ENCODE measurements around the gene SPTBN1. TPM values are rescaled to one million over a fixed set of nuclear protein-coding genes. Genes with fewer than 3 reads are reported as not detected.

The SPTBN1 gene
- total and polyA plus RNA-seq, 2 donors (not counting 3 experiments of a cell fraction or from before 2014, with no cell fraction given), result 63.3 to 320 TPM

DNA sequence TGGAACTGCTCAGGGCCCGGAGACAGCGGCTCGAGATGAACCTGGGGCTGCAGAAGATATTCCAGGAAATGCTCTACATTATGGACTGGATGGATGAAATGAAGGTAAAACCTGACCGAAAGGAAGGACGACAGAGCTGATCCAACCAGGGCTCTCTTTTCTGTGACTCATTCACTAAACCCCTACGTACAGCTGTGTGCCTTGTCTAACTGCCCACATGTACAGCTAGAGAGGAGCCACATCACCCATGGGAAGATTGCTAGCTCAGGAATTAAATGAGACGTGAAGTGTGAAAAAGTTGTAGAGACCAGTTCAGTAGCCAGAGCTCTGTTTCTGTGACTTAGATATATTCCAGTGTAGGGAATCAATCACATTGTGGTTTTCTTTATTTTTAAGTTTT is 170.0 kb downstream of the SPTBN1 start:
- Histone ChIP-seq H2AFZ (ENCODE audit: low read depth, low read length) (no peak overlapping the region), H3K9me1 (replicated peaks; ENCODE audit: control insufficient read depth, extremely low read depth, insufficient read depth, low read length) (no peaks in the 10 kb centered on the region), H3K4me1 (ENCODE audit: control insufficient read depth, extremely low read depth, insufficient read depth, low read length) (no peaks in the 10 kb centered on the region), H3K9me3 (replicated peaks; ENCODE audit: control insufficient read depth, insufficient read depth, low read length) (no peaks in the 10 kb centered on the region), H3K79me2 (ENCODE audit: control insufficient read depth, insufficient read depth, low read length) (peaks cover 3% of the 10 kb centered on the region), H4K20me1 (replicated peaks; ENCODE audit: control insufficient read depth, extremely low read depth, insufficient read depth, low read length) (no peaks in the 10 kb centered on the region), H3K4me2 (ENCODE audit: insufficient read depth, low read length) (no peak overlapping the region), H3K27ac (ENCODE audit: insufficient read depth, low read depth, low read length) (no peak overlapping the region), H3K4me3 (replicated peaks in 1 of 3; ENCODE audit: insufficient read depth in 1 of 3, low read depth in 1 of 3, low read length in 3 of 3) (no peak overlapping the region), H3K9ac (replicated peaks; ENCODE audit: extremely low read depth, insufficient read depth, low read length) (no peak overlapping the region), H3K36me3 (ENCODE audit: control insufficient read depth in 2 of 2, extremely low read depth in 1 of 2, insufficient read depth in 2 of 2, low read length in 2 of 2) (peaks cover 53 to 78% of the 10 kb centered on the region in 2 experiments), H3K27me3 (ENCODE audit: control insufficient read depth in 2 of 2, insufficient read depth in 2 of 2, low read length in 2 of 2) (no peaks in the 10 kb centered on the region)
- DNase-seq (ENCODE audit: low read depth, low spot score) (no peak), FAIRE-seq (no peak)
- ChIA-PET CTCF (interaction anchor here (0.7 to 2.4 kb wide), 5 partner anchors 8 to 519 kb away, joined by 3 to 10 read pairs (median 9); no protein-coding TSS in a partner anchor), POLR2A (no interaction called here)
- dilution Hi-C loops (cut with MboI; ENCODE audit: extremely low pct_ligation_motif_present, low sequenced_read_pairs) (no loop called here), intact Hi-C loops (cut with micrococcal nuclease) (no loop called here)
- TF ChIP-seq, protein P1, sequence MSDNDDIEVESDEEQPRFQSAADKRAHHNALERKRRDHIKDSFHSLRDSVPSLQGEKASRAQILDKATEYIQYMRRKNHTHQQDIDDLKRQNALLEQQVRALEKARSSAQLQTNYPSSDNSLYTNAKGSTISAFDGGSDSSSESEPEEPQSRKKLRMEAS (IDR thresholded peaks at IDR 0.05; ENCODE audit: insufficient read depth, insufficient read length), result no peak
- TF ChIP-seq JUN (IDR thresholded peaks at IDR 0.05; ENCODE audit: borderline replicate concordance, insufficient read depth, insufficient read length, low read depth) (no peak), GATA2 (IDR thresholded peaks at IDR 0.05; ENCODE audit: insufficient read depth, insufficient read length, low read depth, low read length) (no peak), POLR2AphosphoS5 (IDR thresholded peaks at IDR 0.05; ENCODE audit: insufficient read depth, low read depth, low read length) (no peak), FOS (IDR thresholded peaks at IDR 0.05; ENCODE audit: borderline replicate concordance, insufficient read depth, low read length) (no peak), EZH2 (IDR thresholded peaks at IDR 0.05; ENCODE audit: borderline replicate concordance, low read depth, low read length, severe bottlenecking) (no peak)
- no TSS peak for BruUV-seq (replicated peaks)

DNA sequence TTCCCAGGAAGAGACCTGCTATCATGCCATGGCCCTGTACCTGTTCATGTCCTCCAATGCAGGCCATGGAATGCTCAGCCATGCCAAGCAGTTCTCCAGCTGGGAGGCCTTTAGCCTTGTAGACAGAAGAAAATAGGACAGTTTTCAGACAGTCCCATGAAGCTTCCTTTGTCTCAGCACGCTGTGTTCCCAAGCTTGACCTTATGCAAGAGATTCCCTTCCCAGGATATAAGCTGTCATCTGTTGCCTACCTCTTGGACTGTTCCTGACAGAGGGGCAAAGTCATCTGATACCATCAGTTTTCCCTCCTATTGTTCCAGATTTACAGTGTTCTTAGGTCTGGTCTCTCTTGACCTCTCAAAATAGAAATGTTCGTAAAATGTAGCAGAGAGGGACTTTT is 170.8 kb downstream of the SPTBN1 start:
- H4K20me1 ChIP-seq (replicated peaks; ENCODE audit: control insufficient read depth, extremely low read depth, insufficient read depth, low read length), result no peaks in the 10 kb centered on the region
- no peak overlapping the region for H3K4me2 ChIP-seq (ENCODE audit: insufficient read depth, low read length)
- dilution Hi-C loops (cut with MboI; ENCODE audit: extremely low pct_ligation_motif_present, low sequenced_read_pairs), result no loop called here
- no peaks in the 10 kb centered on the region for H3K4me1 ChIP-seq (ENCODE audit: control insufficient read depth, extremely low read depth, insufficient read depth, low read length)
- TF ChIP-seq MYC (IDR thresholded peaks at IDR 0.05; ENCODE audit: low read depth, low read length) (no peak), JUN (IDR thresholded peaks at IDR 0.05; ENCODE audit: borderline replicate concordance, insufficient read depth, insufficient read length, low read depth) (no peak), FOS (IDR thresholded peaks at IDR 0.05; ENCODE audit: borderline replicate concordance, insufficient read depth, low read length) (no peak), EZH2 (IDR thresholded peaks at IDR 0.05; ENCODE audit: borderline replicate concordance, low read depth, low read length, severe bottlenecking) (no peak), POLR2A (IDR thresholded peaks at IDR 0.05; ENCODE audit: low read depth, low read length) (no peak), POLR2AphosphoS5 (IDR thresholded peaks at IDR 0.05; ENCODE audit: insufficient read depth, low read depth, low read length) (no peak), GATA2 (IDR thresholded peaks at IDR 0.05; ENCODE audit: insufficient read depth, insufficient read length, low read depth, low read length) (no peak)
- TF ChIP-seq, protein P1 (IDR thresholded peaks at IDR 0.05; ENCODE audit: insufficient read depth, insufficient read length), result no peak
- TF ChIP-seq, protein P2, sequence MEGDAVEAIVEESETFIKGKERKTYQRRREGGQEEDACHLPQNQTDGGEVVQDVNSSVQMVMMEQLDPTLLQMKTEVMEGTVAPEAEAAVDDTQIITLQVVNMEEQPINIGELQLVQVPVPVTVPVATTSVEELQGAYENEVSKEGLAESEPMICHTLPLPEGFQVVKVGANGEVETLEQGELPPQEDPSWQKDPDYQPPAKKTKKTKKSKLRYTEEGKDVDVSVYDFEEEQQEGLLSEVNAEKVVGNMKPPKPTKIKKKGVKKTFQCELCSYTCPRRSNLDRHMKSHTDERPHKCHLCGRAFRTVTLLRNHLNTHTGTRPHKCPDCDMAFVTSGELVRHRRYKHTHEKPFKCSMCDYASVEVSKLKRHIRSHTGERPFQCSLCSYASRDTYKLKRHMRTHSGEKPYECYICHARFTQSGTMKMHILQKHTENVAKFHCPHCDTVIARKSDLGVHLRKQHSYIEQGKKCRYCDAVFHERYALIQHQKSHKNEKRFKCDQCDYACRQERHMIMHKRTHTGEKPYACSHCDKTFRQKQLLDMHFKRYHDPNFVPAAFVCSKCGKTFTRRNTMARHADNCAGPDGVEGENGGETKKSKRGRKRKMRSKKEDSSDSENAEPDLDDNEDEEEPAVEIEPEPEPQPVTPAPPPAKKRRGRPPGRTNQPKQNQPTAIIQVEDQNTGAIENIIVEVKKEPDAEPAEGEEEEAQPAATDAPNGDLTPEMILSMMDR (IDR thresholded peaks at IDR 0.05; ENCODE audit: extremely low read depth in 1 of 2, insufficient read depth in 1 of 2, low read depth in 1 of 2, low read length in 2 of 2), result no peak
- no peak overlapping the region for H2AFZ ChIP-seq (ENCODE audit: low read depth, low read length)
- BruUV-seq (replicated peaks), result no TSS peak
- no peak overlapping the region for H3K27ac ChIP-seq (ENCODE audit: insufficient read depth, low read depth, low read length)
- POLR2A ChIA-PET, result no interaction called here
- peaks cover 4% of the 10 kb centered on the region for H3K79me2 ChIP-seq (ENCODE audit: control insufficient read depth, insufficient read depth, low read length)
- H3K4me3 ChIP-seq (replicated peaks in 1 of 3; ENCODE audit: insufficient read depth in 1 of 3, low read depth in 1 of 3, low read length in 3 of 3), result no peak overlapping the region
- DNase-seq (ENCODE audit: low read depth, low spot score), result no peak
- H3K9me1 ChIP-seq (replicated peaks; ENCODE audit: control insufficient read depth, extremely low read depth, insufficient read depth, low read length), result no peaks in the 10 kb centered on the region
- no peaks in the 10 kb centered on the region for H3K27me3 ChIP-seq (ENCODE audit: control insufficient read depth in 2 of 2, insufficient read depth in 2 of 2, low read length in 2 of 2)
- CTCF ChIA-PET, result interaction anchor here (2.0 kb wide), 2 partner anchors 38 to 520 kb away, joined by 5 to 9 read pairs; no protein-coding TSS in a partner anchor
- FAIRE-seq, result no peak
- H3K9ac ChIP-seq (replicated peaks; ENCODE audit: extremely low read depth, insufficient read depth, low read length), result no peak overlapping the region
- no peaks in the 10 kb centered on the region for H3K9me3 ChIP-seq (replicated peaks; ENCODE audit: control insufficient read depth, insufficient read depth, low read length)
- H3K36me3 ChIP-seq (ENCODE audit: control insufficient read depth in 2 of 2, extremely low read depth in 1 of 2, insufficient read depth in 2 of 2, low read length in 2 of 2), result peaks cover 54 to 78% of the 10 kb centered on the region in 2 experiments
- intact Hi-C loops (cut with micrococcal nuclease), result no loop called here
